Adrenal gland (tissue), 5 donors: ENCODE results near the gene PCYT2.

Source experiments
- POLR2A ChIP-seq, 2 donors: fragments of 450-650 bp; IDR thresholded peaks; one replicate each; pipeline ENCODE4 v1.6.1; 2017; ENCODE audit warnings: antibody characterized with exemption in 2 of 2, mild to moderate bottlenecking in 2 of 2, moderate library complexity in 1 of 2
- TF ChIP-seq, protein P1 (sequence below), 6 experiments: fragments of 450-650 bp in 4 of 6; fragments of 200-600 bp in 2 of 6; sonication (generic) in 1 of 6; IDR thresholded peaks; 1 replicate in 5 of 6; 2 replicates in 1 of 6; pipeline versions ENCODE4 v1.5.1 to v1.8.0; 2016 to 2021; ENCODE audit warnings: antibody characterized with exemption in 6 of 6, mild to moderate bottlenecking in 2 of 6, moderate library complexity in 1 of 6
- donor health status: DM: no; HTN: no; CAD: no.

DNA sequence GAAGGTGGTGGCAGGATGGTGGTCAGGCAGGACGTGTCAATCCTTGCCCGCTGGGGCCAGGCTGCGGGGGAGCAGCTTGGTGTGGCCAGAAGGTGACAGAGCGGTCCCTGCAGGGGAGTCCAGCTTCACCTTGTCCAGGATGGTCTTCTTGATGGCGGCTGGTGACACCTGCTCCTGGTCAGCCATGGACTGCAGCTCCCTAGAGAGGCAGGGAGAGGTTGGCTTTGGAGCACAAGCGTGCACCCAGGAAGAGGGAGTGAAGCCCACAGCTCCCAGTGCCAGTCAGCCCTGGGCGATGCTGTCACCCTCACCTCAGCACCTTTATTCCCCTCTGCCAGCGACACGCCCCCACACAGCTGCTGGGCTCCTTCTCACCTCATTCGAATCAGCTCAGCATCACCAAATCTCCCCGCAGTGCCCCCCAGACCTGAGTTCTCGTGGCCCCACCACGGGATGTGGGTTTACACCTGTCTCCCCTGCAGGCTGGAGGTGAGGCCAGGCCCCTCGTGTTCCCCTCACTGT, 22.0 kb upstream of the PCYT2 start:
- TF ChIP-seq, protein P1, sequence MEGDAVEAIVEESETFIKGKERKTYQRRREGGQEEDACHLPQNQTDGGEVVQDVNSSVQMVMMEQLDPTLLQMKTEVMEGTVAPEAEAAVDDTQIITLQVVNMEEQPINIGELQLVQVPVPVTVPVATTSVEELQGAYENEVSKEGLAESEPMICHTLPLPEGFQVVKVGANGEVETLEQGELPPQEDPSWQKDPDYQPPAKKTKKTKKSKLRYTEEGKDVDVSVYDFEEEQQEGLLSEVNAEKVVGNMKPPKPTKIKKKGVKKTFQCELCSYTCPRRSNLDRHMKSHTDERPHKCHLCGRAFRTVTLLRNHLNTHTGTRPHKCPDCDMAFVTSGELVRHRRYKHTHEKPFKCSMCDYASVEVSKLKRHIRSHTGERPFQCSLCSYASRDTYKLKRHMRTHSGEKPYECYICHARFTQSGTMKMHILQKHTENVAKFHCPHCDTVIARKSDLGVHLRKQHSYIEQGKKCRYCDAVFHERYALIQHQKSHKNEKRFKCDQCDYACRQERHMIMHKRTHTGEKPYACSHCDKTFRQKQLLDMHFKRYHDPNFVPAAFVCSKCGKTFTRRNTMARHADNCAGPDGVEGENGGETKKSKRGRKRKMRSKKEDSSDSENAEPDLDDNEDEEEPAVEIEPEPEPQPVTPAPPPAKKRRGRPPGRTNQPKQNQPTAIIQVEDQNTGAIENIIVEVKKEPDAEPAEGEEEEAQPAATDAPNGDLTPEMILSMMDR (IDR thresholded peaks at IDR 0.05) = no peak
- TF ChIP-seq POLR2A (IDR thresholded peaks at IDR 0.05) = no peak
